ENCODE measurements around the gene RBBP8NL.

DNA sequence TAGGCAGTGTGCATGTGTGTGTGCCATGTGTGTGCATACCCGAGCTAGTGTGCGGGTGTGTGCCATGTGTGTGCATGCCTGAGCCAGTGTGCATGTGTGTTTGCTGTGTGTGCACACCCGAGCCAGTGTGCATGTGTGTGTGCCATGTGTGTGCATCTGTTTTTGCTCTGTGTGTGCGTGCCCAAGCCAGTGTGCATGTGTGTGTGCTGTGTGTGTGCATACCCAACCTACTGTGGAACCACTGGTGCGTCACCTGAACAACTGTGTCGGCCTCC lies 5.7 kb downstream of the RBBP8NL start:
- TF ChIP-seq, protein P1, sequence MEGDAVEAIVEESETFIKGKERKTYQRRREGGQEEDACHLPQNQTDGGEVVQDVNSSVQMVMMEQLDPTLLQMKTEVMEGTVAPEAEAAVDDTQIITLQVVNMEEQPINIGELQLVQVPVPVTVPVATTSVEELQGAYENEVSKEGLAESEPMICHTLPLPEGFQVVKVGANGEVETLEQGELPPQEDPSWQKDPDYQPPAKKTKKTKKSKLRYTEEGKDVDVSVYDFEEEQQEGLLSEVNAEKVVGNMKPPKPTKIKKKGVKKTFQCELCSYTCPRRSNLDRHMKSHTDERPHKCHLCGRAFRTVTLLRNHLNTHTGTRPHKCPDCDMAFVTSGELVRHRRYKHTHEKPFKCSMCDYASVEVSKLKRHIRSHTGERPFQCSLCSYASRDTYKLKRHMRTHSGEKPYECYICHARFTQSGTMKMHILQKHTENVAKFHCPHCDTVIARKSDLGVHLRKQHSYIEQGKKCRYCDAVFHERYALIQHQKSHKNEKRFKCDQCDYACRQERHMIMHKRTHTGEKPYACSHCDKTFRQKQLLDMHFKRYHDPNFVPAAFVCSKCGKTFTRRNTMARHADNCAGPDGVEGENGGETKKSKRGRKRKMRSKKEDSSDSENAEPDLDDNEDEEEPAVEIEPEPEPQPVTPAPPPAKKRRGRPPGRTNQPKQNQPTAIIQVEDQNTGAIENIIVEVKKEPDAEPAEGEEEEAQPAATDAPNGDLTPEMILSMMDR (IDR thresholded peaks at IDR 0.05): no peak
- no peak for TF ChIP-seq POLR2A (IDR thresholded peaks at IDR 0.05)
